Left kidney (tissue), 2 donors: ENCODE results near the gene LCE3B. TPM values are rescaled to one million over a fixed set of nuclear protein-coding genes. Genes with fewer than 3 reads are reported as not detected.

Source experiments
- DNase-seq: peaks from one replicate; pipeline ENCODE4 v3.0.0-alpha.2; 2013
- polyA plus RNA-seq: library from polyadenylated mRNA; unstranded; fragments of 120-200 nt; gene quantifications from one replicate; pipeline ENCODE4 v1.2.1, GENCODE V29; 2013; ENCODE audit not compliant: insufficient read length

Gene LCE3B
- polyA plus RNA-seq, 1 donor = not detected

GRCh38 chr1:152658649-152659048 lies 45.0 kb downstream of the LCE3B start:
- DNase-seq = no peak

DNA sequence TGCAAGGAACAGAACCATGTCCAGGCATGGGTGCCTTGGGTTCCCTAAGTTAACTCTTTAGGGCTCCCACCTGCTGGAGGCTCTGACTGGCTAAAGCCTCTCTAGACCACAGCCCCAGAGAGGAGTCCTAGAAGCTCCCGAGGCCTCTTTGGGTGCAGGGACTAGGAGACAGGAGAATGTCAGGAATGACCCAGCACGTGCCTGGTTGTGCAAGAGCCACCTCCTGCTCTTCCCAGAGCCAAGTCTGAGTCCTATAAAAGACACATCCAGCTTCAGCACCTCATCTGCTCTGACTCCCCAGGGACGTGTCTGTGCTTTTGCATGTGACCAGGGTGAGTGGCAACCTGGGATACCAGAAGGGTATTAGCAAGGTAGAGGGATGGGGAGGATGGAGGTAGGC lies 49.5 kb downstream of the LCE3B start, which contains the start of gene LCE2D:
TSS of gene LCE2D (plus strand) at position 283 of the 400 bp plus-strand sequence. CDS start 726 bp downstream, outside the sequence.
- DNase-seq = no peak

Other genes starting within 250 kb of the LCE3B start
- gene CRNN, start 199.5 kb upstream of the LCE3B start, polyA plus RNA-seq = not detected
- gene LCE5A, start 103.0 kb upstream of the LCE3B start, polyA plus RNA-seq = 0.17 TPM
- not detected for gene CRCT1, start 99.3 kb upstream of the LCE3B start, polyA plus RNA-seq
- not detected for gene LCE3E, start 47.0 kb upstream of the LCE3B start, polyA plus RNA-seq
- gene LCE3D, start 33.3 kb upstream of the LCE3B start, polyA plus RNA-seq = not detected
- gene LCE3C, start 13.6 kb upstream of the LCE3B start, polyA plus RNA-seq = not detected
- not detected for gene LCE3A, start 9.3 kb downstream of the LCE3B start, polyA plus RNA-seq
- gene LCE2D, start 49.6 kb downstream of the LCE3B start, polyA plus RNA-seq = not detected
- not detected for gene LCE2C, start 61.5 kb downstream of the LCE3B start, polyA plus RNA-seq
- not detected for gene LCE2B, start 72.3 kb downstream of the LCE3B start, polyA plus RNA-seq
- not detected for gene LCE2A, start 84.5 kb downstream of the LCE3B start, polyA plus RNA-seq
- not detected for gene LCE4A, start 94.3 kb downstream of the LCE3B start, polyA plus RNA-seq
- gene KPRP, start 144.2 kb downstream of the LCE3B start, polyA plus RNA-seq = not detected
- not detected for gene LCE1F, start 161.3 kb downstream of the LCE3B start, polyA plus RNA-seq
- not detected for gene LCE1E, start 172.4 kb downstream of the LCE3B start, polyA plus RNA-seq
- not detected for gene LCE1D, start 182.9 kb downstream of the LCE3B start, polyA plus RNA-seq
- gene LCE1C, start 192.8 kb downstream of the LCE3B start, polyA plus RNA-seq = not detected
- gene LCE1B, start 198.2 kb downstream of the LCE3B start, polyA plus RNA-seq = not detected
- not detected for gene LCE1A, start 213.7 kb downstream of the LCE3B start, polyA plus RNA-seq
- not detected for gene LCE6A, start 229.0 kb downstream of the LCE3B start, polyA plus RNA-seq
- gene LCE7A, start 246.2 kb downstream of the LCE3B start, polyA plus RNA-seq = not detected